Nephron (organoid): ENCODE results near the gene FKBP2.
"Not testable (repeated sequence)": the region's sequence is repeated elsewhere in the genome, so short reads cannot be mapped to it uniquely, and the experiment has no call there.

Experiments used
- H3K27ac Mint-ChIP-seq, 3 experiments: 2 replicates each; pipeline ENCODE4 v1.8.0; 2020; ENCODE audit warnings: mixed read lengths in 3 of 3, mild to moderate bottlenecking in 2 of 3, moderate library complexity in 1 of 3
- H3K27me3 Mint-ChIP-seq: 2 replicates; pipeline ENCODE4 v1.8.0; 2021; ENCODE audit warnings: low read depth, mild to moderate bottlenecking, moderate library complexity, mixed read lengths
- H3K36me3 Mint-ChIP-seq: 2 replicates; pipeline ENCODE4 v1.8.0; 2020; ENCODE audit warnings: low read depth, mixed read lengths
- H3K4me1 Mint-ChIP-seq: 2 replicates; pipeline ENCODE4 v1.8.0; 2020; ENCODE audit warnings: mixed read lengths
- H3K4me3 Mint-ChIP-seq, 3 experiments: 2 replicates each; pipeline ENCODE4 v1.8.0; 2020; ENCODE audit warnings: mild to moderate bottlenecking in 3 of 3, mixed read lengths in 3 of 3, moderate library complexity in 2 of 3
- H3K9me3 Mint-ChIP-seq: 2 replicates; pipeline ENCODE4 v1.8.0; 2020; ENCODE audit warnings: mixed read lengths
- CTCF ChIP-seq, 3 experiments: fragments of 200-600 bp; sonication (generic); IDR thresholded peaks; one replicate each; pipeline ENCODE4 v1.5.0; 2021; ENCODE audit warnings: antibody characterized with exemption in 3 of 3; ENCODE audit not compliant: unreplicated experiment in 3 of 3

FKBP2 gene

GRCh38 chr11:64244107-64244506 is 3.2 kb downstream of the FKBP2 start:
- Mint-ChIP-seq H3K9me3 (no peaks in the 10 kb centered on the region), H3K36me3 (peaks cover 6% of the 10 kb centered on the region)

GRCh38 chr11:64244966-64245365 is 4.1 kb downstream of the FKBP2 start:
- peaks cover 6% of the 10 kb centered on the region for H3K36me3 Mint-ChIP-seq
- H3K27ac Mint-ChIP-seq = peak overlapping the region in 1 of 3 experiments; percentile 88
- H3K27me3 Mint-ChIP-seq = no peaks in the 10 kb centered on the region
- no peaks in the 10 kb centered on the region for H3K9me3 Mint-ChIP-seq
- no peak for TF ChIP-seq CTCF (IDR thresholded peaks at IDR 0.05; ENCODE audit: unreplicated experiment in 3 of 3)
- peak overlapping the region; percentile 90 to 96 (median 91) for H3K4me3 Mint-ChIP-seq
- H3K4me1 Mint-ChIP-seq = peaks cover 34% of the 10 kb centered on the region

More at GRCh38 chr11:64244107-64244506, 3.2 kb downstream of the FKBP2 start:
- H3K4me1 Mint-ChIP-seq = peaks cover 29% of the 10 kb centered on the region
- peak overlapping the region in 2 of 3 experiments; percentile 46 to 47 for H3K27ac Mint-ChIP-seq
- no peaks in the 10 kb centered on the region for H3K27me3 Mint-ChIP-seq
- no peak for TF ChIP-seq CTCF (IDR thresholded peaks at IDR 0.05; ENCODE audit: unreplicated experiment in 3 of 3)
- H3K4me3 Mint-ChIP-seq = peak overlapping the region; percentile 90 to 95 (median 92)

DNA sequence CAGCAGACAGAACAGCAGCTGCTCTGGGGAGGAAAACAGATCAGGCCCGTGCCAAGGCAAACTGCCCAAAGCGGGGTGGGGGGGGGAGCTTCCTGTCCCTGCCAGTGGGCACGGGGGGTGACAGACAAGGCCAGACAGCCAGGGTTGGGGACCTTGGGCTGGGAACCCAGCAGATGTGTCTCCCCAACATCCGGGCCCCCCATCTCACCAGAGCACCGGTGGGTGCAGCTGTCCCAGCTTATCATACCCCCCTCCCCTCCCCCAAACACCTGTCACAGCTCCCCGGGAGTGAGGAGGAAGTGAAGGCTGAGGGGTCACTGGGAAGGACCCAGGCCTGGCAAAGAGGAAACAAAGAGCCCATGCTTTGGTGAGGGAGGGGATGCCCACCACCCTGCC is 4.5 kb downstream of the FKBP2 start:
- no peaks in the 10 kb centered on the region for H3K9me3 Mint-ChIP-seq
- no peak for TF ChIP-seq CTCF (IDR thresholded peaks at IDR 0.05; ENCODE audit: unreplicated experiment in 3 of 3)
- peak overlapping the region; percentile 76 to 88 (median 86) for H3K27ac Mint-ChIP-seq
- peaks cover 32% of the 10 kb centered on the region for H3K4me1 Mint-ChIP-seq
- H3K27me3 Mint-ChIP-seq = no peaks in the 10 kb centered on the region
- peak overlapping the region; percentile 90 to 96 (median 91) for H3K4me3 Mint-ChIP-seq
- peaks cover 6% of the 10 kb centered on the region for H3K36me3 Mint-ChIP-seq

DNA sequence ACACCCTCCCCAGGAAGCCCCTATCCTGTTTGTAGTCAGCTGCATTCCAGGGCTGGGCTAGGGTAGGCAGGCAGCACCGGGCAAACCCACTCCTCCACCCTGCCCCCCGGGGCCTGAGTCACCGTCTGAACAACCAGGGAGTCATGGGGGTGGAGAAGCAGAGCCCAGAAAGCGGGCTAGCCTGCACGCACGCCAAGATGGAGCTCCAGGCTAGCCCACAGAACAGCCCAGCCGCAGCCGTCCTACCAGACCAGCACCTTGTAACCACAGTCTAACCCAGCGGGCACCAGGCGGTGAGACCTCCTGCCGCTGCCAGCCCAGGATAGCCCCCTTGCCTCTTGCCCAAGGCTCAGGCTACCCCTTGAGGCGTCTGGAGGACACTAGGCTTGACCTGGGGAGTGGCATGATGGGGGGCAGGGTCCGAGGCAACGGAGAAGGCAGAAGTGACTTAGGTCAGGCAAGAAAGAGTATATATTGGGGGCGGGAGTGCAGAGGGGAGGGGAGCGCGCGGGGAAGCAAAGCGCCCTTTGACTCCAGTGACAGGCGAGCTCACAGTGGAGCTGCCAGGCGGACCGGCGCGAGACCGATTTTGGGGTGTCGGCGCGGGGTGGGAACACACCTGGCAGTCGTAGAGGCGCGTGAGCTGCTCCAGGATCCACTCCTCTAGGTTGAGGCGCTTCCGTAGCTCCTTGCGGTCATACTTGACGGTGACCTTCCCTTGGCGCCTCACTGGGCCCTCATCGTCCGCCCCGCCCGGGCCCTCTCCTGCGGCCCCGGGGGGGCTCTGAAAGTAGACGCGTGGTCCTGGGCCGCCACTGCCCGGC is 5.1 kb downstream of the FKBP2 start:
- Mint-ChIP-seq H3K27me3 (no peaks in the 10 kb centered on the region), H3K36me3 (peaks cover 6% of the 10 kb centered on the region), H3K4me3 (peak overlapping the region; percentile 90 to 96 (median 91)), H3K9me3 (no peaks in the 10 kb centered on the region), H3K27ac (peak overlapping the region; percentile 76 to 88 (median 86)), H3K4me1 (peaks cover 27% of the 10 kb centered on the region)
- TF ChIP-seq CTCF (IDR thresholded peaks at IDR 0.05; ENCODE audit: unreplicated experiment in 3 of 3) = no peak

GRCh38 chr11:64246621-64246870 is 5.7 kb downstream of the FKBP2 start:
- H3K4me1 Mint-ChIP-seq = peaks cover 27% of the 10 kb centered on the region
- H3K4me3 Mint-ChIP-seq = peak overlapping the region; percentile 88 to 93 (median 90)
- H3K27me3 Mint-ChIP-seq, H3K36me3 Mint-ChIP-seq, H3K9me3 Mint-ChIP-seq: not testable (repeated sequence)
- peak overlapping the region in 2 of 3 experiments; percentile 90 to 94 for H3K27ac Mint-ChIP-seq

- H3K27me3 Mint-ChIP-seq = no peaks in the 10 kb centered on the region
Measured at GRCh38 chr11:64246871-64247728, 6.2 kb downstream of the FKBP2 start, which contains the start of gene PPP1R14B. TSS of gene PPP1R14B (minus strand) at chr11:64246943. CDS start at chr11:64246673, 270 bp downstream.

More at GRCh38 chr11:64246871-64247728, 6.2 kb downstream of the FKBP2 start, which contains the start of gene PPP1R14B:
- Mint-ChIP-seq H3K4me1 (peaks cover 27% of the 10 kb centered on the region), H3K36me3 (peaks cover 6% of the 10 kb centered on the region), H3K4me3 (peak within 1 kb of the TSS; percentile 91 to 96 (median 93)), H3K9me3 (no peaks in the 10 kb centered on the region), H3K27ac (peak within 1 kb of the TSS; percentile 94 to 95 (median 94))
- peak in 1 of 3 experiments; percentile 9 for TF ChIP-seq CTCF (IDR thresholded peaks at IDR 0.05; ENCODE audit: unreplicated experiment in 3 of 3)
